ENCODE results near the gene LRMDA.

LRMDA gene

GRCh38 chr10:76007667-76008181 is 576.3 kb downstream of the LRMDA start (continued):
- TF ChIP-seq ZBTB11 (tag by site-specific recombination; conservative IDR thresholded peaks at IDR 0.05; ENCODE audit: low read depth) (no peak), ZNF423 (tag by site-specific recombination; IDR thresholded peaks at IDR 0.05) (no peak), ZNF449 (tag by site-specific recombination; IDR thresholded peaks at IDR 0.05) (no peak), ZSCAN18 (tag by site-specific recombination; IDR thresholded peaks at IDR 0.05) (no peak), ZNF639 (tag by site-specific recombination; IDR thresholded peaks at IDR 0.05) (no peak), ZXDB (tag by site-specific recombination; IDR thresholded peaks at IDR 0.05) (no peak), RBAK (tag by site-specific recombination; IDR thresholded peaks at IDR 0.05) (no peak), PRDM2 (tag by site-specific recombination; IDR thresholded peaks at IDR 0.05; ENCODE audit: borderline replicate concordance) (no peak), ZNF146 (tag by site-specific recombination; IDR thresholded peaks at IDR 0.05) (no peak), ZNF221 (tag by site-specific recombination; IDR thresholded peaks at IDR 0.05; ENCODE audit: borderline replicate concordance) (no peak)

- ChIA-PET CTCF (interaction anchor here (0.8 kb wide), 1 partner anchor 27 kb away, joined by 3 read pairs; no protein-coding TSS in a partner anchor), POLR2A (no interaction called here)
- Histone ChIP-seq H3K36me3 (ENCODE audit: control insufficient read depth in 2 of 2, insufficient read depth in 1 of 2, low read length in 2 of 2) (no peaks in the 10 kb centered on the region), H3K4me1 (ENCODE audit: control insufficient read depth, insufficient read depth, low read length) (0 out of 2 replicates have a peak, but pooled peaks cover 4% of the 10 kb centered on the region), H3K27ac (ENCODE audit: extremely low read depth, low read depth, low read length) (no peak overlapping the region), H3K4me3 (ENCODE audit: low read depth, low read length) (no peak overlapping the region), H3K9me3 (ENCODE audit: control insufficient read depth, insufficient read depth, low read depth, low read length) (no peaks in the 10 kb centered on the region)
- TF ChIP-seq ZNF426 (tag by site-specific recombination; IDR thresholded peaks at IDR 0.05), result no peak
- TF ChIP-seq ZFHX2 (tag by site-specific recombination; conservative IDR thresholded peaks at IDR 0.05), result no peak
- TF ChIP-seq ZNF404 (tag by site-specific recombination; IDR thresholded peaks at IDR 0.05), result no peak
These were observed 578.1 kb downstream of the LRMDA start for GRCh38 chr10:76009531-76009930.
